GM21619 (cell line): ENCODE data around the gene MRM3.
"Not testable (repeated sequence)": the region's sequence is repeated elsewhere in the genome, so short reads cannot be mapped to it uniquely, and the experiment has no call there.

Source experiments
- ATAC-seq: cut with Tn5 transposase; IDR thresholded peaks from one replicate; pipeline ENCODE4 v1.9.1; 2021; ENCODE audit not compliant: unreplicated experiment

Gene MRM3

GRCh38 chr17:781805-782731, at the start of gene MRM3, which contains the start of gene GLOD4:
TSS of gene MRM3 (plus strand) at chr17:782353. CDS start at chr17:782379, 26 bp downstream.
TSS of gene GLOD4 (minus strand) at chr17:782280. CDS start at chr17:782255, 25 bp downstream.
- ATAC-seq = peak; percentile 84

DNA sequence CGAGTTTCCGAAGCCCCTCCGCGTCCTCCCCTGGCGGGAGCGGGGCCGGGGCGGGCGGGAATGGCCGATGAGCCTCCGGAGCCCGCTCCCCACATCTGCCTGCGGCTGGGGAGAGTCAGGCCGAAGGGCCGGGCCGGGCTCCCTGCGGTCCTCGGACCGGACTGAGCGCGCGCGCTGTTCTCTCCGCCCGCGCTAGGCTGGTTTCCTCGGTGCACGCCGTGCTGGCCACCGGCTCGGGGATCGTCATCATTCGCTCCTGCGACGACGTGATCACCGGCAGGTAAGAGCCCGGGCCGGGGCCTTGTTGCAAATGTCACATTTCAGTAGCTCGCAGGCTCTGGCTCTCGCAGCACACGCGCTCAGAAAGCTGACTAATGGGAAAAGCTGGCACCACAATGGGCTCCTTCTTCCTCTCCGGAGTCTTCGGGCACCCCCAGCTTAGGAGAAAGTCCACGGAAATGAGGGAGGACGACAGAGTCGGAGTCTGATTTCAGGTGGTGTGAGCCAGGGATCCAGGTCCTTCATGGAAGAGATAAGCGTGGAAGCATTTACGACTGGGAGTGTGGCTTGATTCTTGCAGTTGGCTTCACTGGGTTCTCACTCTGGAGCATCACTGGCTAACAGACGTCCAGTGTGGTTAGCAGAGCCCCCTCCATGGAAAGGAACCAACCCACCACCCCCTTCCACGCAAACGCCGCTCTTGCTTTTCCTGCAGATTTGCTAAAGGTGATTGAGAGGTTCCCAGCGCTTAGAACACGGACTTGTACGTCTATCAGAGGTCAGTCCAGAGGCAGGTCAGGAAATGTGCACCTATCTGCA, 49.0 kb upstream of the MRM3 start:
- ATAC-seq = peak; percentile 42

DNA sequence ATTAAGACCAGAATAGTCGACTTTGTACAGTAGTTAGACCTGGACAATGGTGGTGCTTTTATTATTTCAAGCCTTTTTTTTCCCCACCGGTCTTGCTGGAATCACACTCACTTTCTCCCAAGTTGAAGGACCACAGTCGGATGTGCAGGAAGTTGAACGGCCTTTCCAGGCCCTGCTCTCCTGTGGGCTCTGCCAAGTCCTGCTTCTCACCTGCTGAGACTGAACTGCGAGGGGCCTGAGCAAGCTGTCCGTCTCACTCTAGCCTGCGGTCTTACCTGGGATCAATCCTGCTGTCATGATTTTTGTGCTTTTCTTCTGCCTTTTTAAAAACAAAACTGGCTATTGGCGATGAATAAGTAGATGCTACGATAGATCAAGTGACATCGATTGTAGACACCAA, 48.4 kb upstream of the MRM3 start:
- ATAC-seq = no peak

GRCh38 chr17:737561-738113, 44.5 kb upstream of the MRM3 start:
- no peak for ATAC-seq

DNA sequence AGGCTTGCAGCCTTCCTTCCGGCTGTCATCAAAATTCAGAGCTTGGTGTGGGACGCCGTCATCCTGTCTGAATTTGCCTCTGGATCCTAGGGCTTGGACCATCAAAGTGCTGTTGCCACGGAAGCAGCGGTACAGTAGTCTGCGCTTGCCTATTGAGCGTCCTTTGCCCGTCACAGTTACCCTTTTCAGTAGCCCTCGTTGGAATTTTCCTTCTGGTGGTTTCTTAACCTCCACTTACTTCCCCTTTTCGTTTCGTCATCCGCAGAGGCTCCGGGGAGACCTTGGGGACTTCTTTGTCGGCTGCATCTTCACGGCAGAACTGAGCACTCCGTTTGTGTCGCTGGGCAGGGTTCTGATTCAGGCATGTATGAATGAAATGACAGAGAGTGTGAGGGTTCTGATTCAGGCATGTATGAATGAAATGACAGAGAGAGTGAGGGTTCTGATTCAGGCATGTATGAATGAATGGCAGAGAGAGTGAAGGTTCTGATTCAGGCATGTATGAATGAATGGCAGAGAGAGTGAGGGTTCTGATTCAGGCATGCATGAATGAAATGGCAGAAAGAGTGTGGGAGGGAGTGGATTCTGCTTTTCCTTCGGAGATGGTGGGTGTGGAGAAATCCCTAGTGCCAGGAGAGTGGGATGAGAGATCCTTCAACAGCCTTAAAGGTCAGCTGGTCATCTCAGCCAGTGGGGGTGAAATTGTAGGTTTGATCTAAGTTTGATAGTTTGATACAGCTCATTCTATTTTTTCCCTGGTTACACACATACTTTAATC, 41.7 kb upstream of the MRM3 start:
- ATAC-seq = peak; percentile 75

- ATAC-seq = no peak
Observed at GRCh38 chr17:742147-742793, 39.9 kb upstream of the MRM3 start.

GRCh38 chr17:743139-743538, 39.0 kb upstream of the MRM3 start:
- no peak for ATAC-seq

GRCh38 chr17:744937-745336, 37.2 kb upstream of the MRM3 start:
- ATAC-seq = no peak

GRCh38 chr17:745406-745805, 36.7 kb upstream of the MRM3 start:
- no peak for ATAC-seq

- ATAC-seq = no peak
Observed at GRCh38 chr17:746181-746580, 36.0 kb upstream of the MRM3 start.

- ATAC-seq = no peak
Observed at GRCh38 chr17:746783-747629, 35.1 kb upstream of the MRM3 start.

- not testable (repeated sequence) for ATAC-seq
Observed at GRCh38 chr17:748604-749003, 33.5 kb upstream of the MRM3 start.

GRCh38 chr17:749359-749758, 32.8 kb upstream of the MRM3 start:
- ATAC-seq = not testable (repeated sequence)

DNA sequence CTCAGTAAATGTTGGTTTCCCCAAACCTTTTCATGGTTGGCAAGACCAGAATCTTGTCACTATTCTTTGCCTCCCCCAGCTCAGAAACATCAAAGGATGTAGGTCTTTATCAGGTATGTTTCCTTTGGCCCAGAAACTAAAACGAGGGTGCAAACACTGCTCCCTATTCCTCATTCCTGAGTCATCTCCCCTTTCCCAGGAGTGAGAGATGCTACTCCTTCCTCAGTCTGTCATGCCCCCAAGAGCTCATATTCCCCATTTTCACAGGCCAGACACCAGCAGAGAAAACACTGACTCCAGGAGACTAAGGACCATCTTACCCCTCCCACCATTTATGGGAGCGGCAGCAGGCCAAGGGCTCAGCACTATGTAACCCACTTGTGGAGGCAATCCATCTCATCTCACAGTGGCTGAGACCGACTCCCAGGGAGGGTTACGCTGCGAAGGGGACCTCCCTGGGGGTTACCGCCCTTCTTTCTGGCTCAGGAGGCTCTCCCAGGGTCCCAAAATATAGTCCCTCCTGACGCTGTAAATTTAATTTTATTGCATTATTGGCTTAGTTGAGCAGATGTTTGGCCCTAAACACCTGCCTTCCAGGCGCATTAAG, 31.6 kb upstream of the MRM3 start:
- no peak for ATAC-seq

- peak; percentile 42 for ATAC-seq
Observed at GRCh38 chr17:751269-752001, 30.7 kb upstream of the MRM3 start.

DNA sequence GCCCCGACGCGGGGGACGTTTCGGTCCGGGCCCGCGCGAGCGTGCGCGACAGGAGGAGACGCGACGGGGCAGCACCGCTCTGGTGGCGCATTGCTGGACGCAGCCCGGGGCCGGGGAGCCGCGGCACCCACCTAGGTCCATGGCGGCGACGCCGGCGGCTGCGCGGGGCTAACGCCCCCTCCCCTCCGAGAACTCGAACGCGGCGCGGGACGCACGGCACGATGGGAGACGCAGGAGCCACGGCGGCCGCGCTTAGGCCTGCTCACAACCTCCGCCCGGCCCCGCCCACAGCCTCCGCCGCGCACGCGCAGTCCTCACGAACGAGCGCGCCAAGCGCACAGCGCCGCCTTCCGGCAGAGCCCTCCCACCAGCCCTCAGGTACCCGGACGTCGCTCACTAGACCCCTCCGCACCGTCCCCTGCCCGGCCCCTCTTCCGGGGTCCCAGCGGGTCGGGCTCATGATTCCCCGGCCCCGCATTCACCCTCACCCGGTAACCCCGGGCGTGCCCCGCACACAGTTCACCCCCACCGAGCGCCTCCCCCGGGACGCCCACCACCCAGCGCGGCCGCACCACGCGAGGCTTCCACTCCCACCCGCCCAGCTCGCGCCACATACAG, 30.0 kb upstream of the MRM3 start, which contains the start of gene GEMIN4:
TSS of gene GEMIN4 (minus strand) at position 263 of the 618 bp plus-strand sequence. CDS start at position 141, 122 bp downstream.
- ATAC-seq = peak; percentile 75

- ATAC-seq = peak; percentile 3
Observed at GRCh38 chr17:752620-753219, 29.4 kb upstream of the MRM3 start.
